Muscle layer of duodenum (tissue), 2 donors: Measurements from ENCODE around the gene NPC1L1.
"Not testable (repeated sequence)": the region's sequence is repeated elsewhere in the genome, so short reads cannot be mapped to it uniquely, and the experiment has no call there.

Source experiments
- H3K27ac ChIP-seq: one replicate; pipeline ENCODE4 v1.7.0; 2013; ENCODE audit warnings: mild to moderate bottlenecking, low read length
- H3K27me3 ChIP-seq: one replicate; pipeline ENCODE4 v1.7.0; 2013; ENCODE audit warnings: low read depth, mild to moderate bottlenecking, control low read depth, low read length
- H3K36me3 ChIP-seq, 2 donors: one replicate each; pipeline ENCODE4 v1.7.0; 2013; ENCODE audit warnings: low read length in 2 of 2, control low read depth in 1 of 2, mild to moderate bottlenecking in 1 of 2; ENCODE audit not compliant: insufficient read depth in 2 of 2, control insufficient read depth in 1 of 2
- H3K4me1 ChIP-seq, 2 donors: one replicate each; pipeline ENCODE4 v1.7.0; 2013; ENCODE audit warnings: low read length in 2 of 2, mild to moderate bottlenecking in 2 of 2, control low read depth in 1 of 2, moderate library complexity in 1 of 2; ENCODE audit not compliant: insufficient read depth in 2 of 2, control insufficient read depth in 1 of 2
- H3K4me3 ChIP-seq, 2 donors: one replicate each; pipeline ENCODE4 v1.7.0; 2013; ENCODE audit warnings: low read length in 2 of 2, low read depth in 1 of 2, mild to moderate bottlenecking in 1 of 2
- H3K9me3 ChIP-seq, 2 donors: one replicate each; pipeline ENCODE4 v1.7.0; 2013; ENCODE audit warnings: low read length in 2 of 2, control low read depth in 1 of 2, mild to moderate bottlenecking in 1 of 2; ENCODE audit not compliant: control insufficient read depth in 1 of 2
- donor health status: healthy.

Gene NPC1L1

GRCh38 chr7:44515590-44516268 lies 25.4 kb downstream of the NPC1L1 start:
- Histone ChIP-seq H3K9me3 (no peaks in the 10 kb centered on the region), H3K4me1 (no peaks in the 10 kb centered on the region), H3K36me3 (no peaks in the 10 kb centered on the region), H3K27me3 (no peaks in the 10 kb centered on the region), H3K4me3 (no peak overlapping the region), H3K27ac (no peak overlapping the region)

GRCh38 chr7:44512736-44513135 lies 28.4 kb downstream of the NPC1L1 start:
- Histone ChIP-seq H3K36me3 (no peaks in the 10 kb centered on the region), H3K27ac (no peak overlapping the region), H3K4me3 (no peak overlapping the region), H3K27me3 (no peaks in the 10 kb centered on the region), H3K9me3 (peaks cover 0 to 5% of the 10 kb centered on the region in 2 donors), H3K4me1 (no peaks in the 10 kb centered on the region)

GRCh38 chr7:44511863-44512468 lies 29.2 kb downstream of the NPC1L1 start:
- no peaks in the 10 kb centered on the region for H3K36me3 ChIP-seq
- H3K27me3 ChIP-seq, result no peaks in the 10 kb centered on the region
- no peaks in the 10 kb centered on the region for H3K4me1 ChIP-seq
- H3K27ac ChIP-seq, result no peak overlapping the region
- peaks cover 0 to 5% of the 10 kb centered on the region in 2 donors for H3K9me3 ChIP-seq
- no peak overlapping the region for H3K4me3 ChIP-seq

- Histone ChIP-seq H3K27me3 (no peaks in the 10 kb centered on the region), H3K4me1 (no peaks in the 10 kb centered on the region), H3K4me3 (no peak overlapping the region), H3K9me3 (peaks cover 0 to 5% of the 10 kb centered on the region in 2 donors), H3K27ac (no peak overlapping the region), H3K36me3 (no peaks in the 10 kb centered on the region)
Observed at GRCh38 chr7:44511236-44511635, 29.9 kb downstream of the NPC1L1 start.

GRCh38 chr7:44508328-44509030 lies 32.7 kb downstream of the NPC1L1 start:
- H3K4me3 ChIP-seq, result no peak overlapping the region
- no peak overlapping the region for H3K27ac ChIP-seq
- H3K9me3 ChIP-seq, result peaks cover 0 to 5% of the 10 kb centered on the region in 2 donors
- H3K4me1 ChIP-seq, result no peaks in the 10 kb centered on the region
- H3K36me3 ChIP-seq, result no peaks in the 10 kb centered on the region
- no peaks in the 10 kb centered on the region for H3K27me3 ChIP-seq

- not testable (repeated sequence) for H3K4me3 ChIP-seq, H3K36me3 ChIP-seq, H3K27ac ChIP-seq, H3K4me1 ChIP-seq, H3K9me3 ChIP-seq, H3K27me3 ChIP-seq
Observed at GRCh38 chr7:44506592-44507288, 34.4 kb downstream of the NPC1L1 start.

GRCh38 chr7:44505595-44505994 lies 35.5 kb downstream of the NPC1L1 start:
- H3K4me3 ChIP-seq, result no peak overlapping the region
- no peaks in the 10 kb centered on the region for H3K27me3 ChIP-seq
- H3K9me3 ChIP-seq, result peaks cover 0 to 5% of the 10 kb centered on the region in 2 donors
- no peaks in the 10 kb centered on the region for H3K4me1 ChIP-seq
- H3K36me3 ChIP-seq, result no peaks in the 10 kb centered on the region
- no peak overlapping the region for H3K27ac ChIP-seq

- H3K36me3 ChIP-seq, result no peaks in the 10 kb centered on the region
- H3K27ac ChIP-seq, result no peak overlapping the region
- no peaks in the 10 kb centered on the region for H3K27me3 ChIP-seq
- H3K9me3 ChIP-seq, result no peaks in the 10 kb centered on the region
- H3K4me3 ChIP-seq, result no peak overlapping the region
- H3K4me1 ChIP-seq, result no peaks in the 10 kb centered on the region
Observed at GRCh38 chr7:44498230-44498954, 42.7 kb downstream of the NPC1L1 start.

- H3K4me3 ChIP-seq, result no peak overlapping the region
- no peaks in the 10 kb centered on the region for H3K4me1 ChIP-seq
- H3K27me3 ChIP-seq, result no peaks in the 10 kb centered on the region
- no peak overlapping the region for H3K27ac ChIP-seq
- H3K36me3 ChIP-seq, result no peaks in the 10 kb centered on the region
- H3K9me3 ChIP-seq, result no peaks in the 10 kb centered on the region
Observed at GRCh38 chr7:44497155-44498027, 43.7 kb downstream of the NPC1L1 start.

GRCh38 chr7:44496385-44496784 lies 44.7 kb downstream of the NPC1L1 start:
- no peaks in the 10 kb centered on the region for H3K27me3 ChIP-seq
- no peak overlapping the region for H3K27ac ChIP-seq
- no peaks in the 10 kb centered on the region for H3K9me3 ChIP-seq
- H3K4me3 ChIP-seq, result no peak overlapping the region
- no peaks in the 10 kb centered on the region for H3K4me1 ChIP-seq
- no peaks in the 10 kb centered on the region for H3K36me3 ChIP-seq
